Right atrium auricular region (tissue), 2 donors: ENCODE measurements around the gene SPATA31D1. TPM values are rescaled to one million over a fixed set of nuclear protein-coding genes. Genes with fewer than 3 reads are reported as not detected.

Source experiments
- DNase-seq: peaks from one replicate; pipeline ENCODE4 v3.0.0-alpha.2; 2019; ENCODE audit warnings: low spot score
- H3K27ac ChIP-seq, 2 donors: fragments of 200-600 bp; sonication (generic); 1 replicate in 1 of 2; 2 replicates in 1 of 2; pipeline ENCODE4 v1.5.1; 2016 to 2019
- H3K27me3 ChIP-seq, 2 donors: fragments of 200-600 bp; sonication (generic); one replicate each; pipeline versions ENCODE4 v1.5.1 to v1.6.0; 2017 to 2019
- H3K36me3 ChIP-seq: fragments of 200-600 bp; sonication (generic); one replicate; pipeline ENCODE4 v1.5.1; 2016
- H3K4me1 ChIP-seq, 2 donors: fragments of 200-600 bp; sonication (generic); one replicate each; pipeline versions ENCODE4 v1.5.1 to v1.6.0; 2017 to 2019
- H3K4me3 ChIP-seq, 2 donors: fragments of 200-600 bp; sonication (generic); 1 replicate in 1 of 2; 2 replicates in 1 of 2; pipeline ENCODE4 v1.5.1; 2017 to 2019; ENCODE audit warnings: mild to moderate bottlenecking in 1 of 2, moderate library complexity in 1 of 2
- H3K9me3 ChIP-seq, 2 donors: fragments of 200-600 bp; sonication (generic); one replicate each; pipeline ENCODE4 v1.5.1; 2019
- CTCF ChIP-seq, 2 donors: fragments of 200-600 bp; sonication (generic); IDR thresholded peaks; one replicate each; pipeline ENCODE4 v1.5.1; 2019; ENCODE audit warnings: antibody characterized with exemption in 2 of 2
- total RNA-seq, 2 donors: library from RNA; depleted of rRNA; stranded (reverse); fragments of >200 nt; gene quantifications; one replicate each; pipeline ENCODE4 v1.1.0, GENCODE V29; 2016

Gene SPATA31D1
- total RNA-seq, 2 donors from 2014 or later = not detected

- no peaks in the 10 kb centered on the region for H3K36me3 ChIP-seq
- peaks cover 0 to 9% of the 10 kb centered on the region in 2 donors for H3K9me3 ChIP-seq
- TF ChIP-seq CTCF (IDR thresholded peaks at IDR 0.05) = no peak
- H3K4me1 ChIP-seq = no peaks in the 10 kb centered on the region
- H3K27me3 ChIP-seq = no peaks in the 10 kb centered on the region
- no peak overlapping the region for H3K4me3 ChIP-seq
- H3K27ac ChIP-seq = no peak overlapping the region
- DNase-seq = no peak
These were observed 18.6 kb upstream of the SPATA31D1 start for GRCh38 chr9:81969971-81970370.

GRCh38 chr9:81971727-81972126 lies 16.8 kb upstream of the SPATA31D1 start:
- H3K4me1 ChIP-seq = no peaks in the 10 kb centered on the region
- no peak overlapping the region for H3K27ac ChIP-seq
- no peak for TF ChIP-seq CTCF (IDR thresholded peaks at IDR 0.05)
- H3K27me3 ChIP-seq = no peaks in the 10 kb centered on the region
- DNase-seq = no peak
- no peaks in the 10 kb centered on the region for H3K36me3 ChIP-seq
- H3K9me3 ChIP-seq = peaks cover 0 to 9% of the 10 kb centered on the region in 2 donors
- no peak overlapping the region for H3K4me3 ChIP-seq

GRCh38 chr9:81974764-81975163 lies 13.8 kb upstream of the SPATA31D1 start:
- H3K4me1 ChIP-seq = no peaks in the 10 kb centered on the region
- H3K27me3 ChIP-seq = no peaks in the 10 kb centered on the region
- no peak overlapping the region for H3K4me3 ChIP-seq
- no peaks in the 10 kb centered on the region for H3K36me3 ChIP-seq
- TF ChIP-seq CTCF (IDR thresholded peaks at IDR 0.05) = no peak
- no peak overlapping the region for H3K27ac ChIP-seq
- DNase-seq = no peak
- peaks cover 0 to 9% of the 10 kb centered on the region in 2 donors for H3K9me3 ChIP-seq

- Histone ChIP-seq H3K27me3 (no peaks in the 10 kb centered on the region), H3K4me1 (no peaks in the 10 kb centered on the region), H3K36me3 (no peaks in the 10 kb centered on the region), H3K9me3 (peaks cover 0 to 9% of the 10 kb centered on the region in 2 donors), H3K4me3 (no peak overlapping the region), H3K27ac (no peak overlapping the region)
- TF ChIP-seq CTCF (IDR thresholded peaks at IDR 0.05) = no peak
- no peak for DNase-seq
These were observed 12.2 kb upstream of the SPATA31D1 start for GRCh38 chr9:81976351-81976750.

- no peak overlapping the region for H3K4me3 ChIP-seq
- no peaks in the 10 kb centered on the region for H3K36me3 ChIP-seq
- no peak overlapping the region for H3K27ac ChIP-seq
- no peak for TF ChIP-seq CTCF (IDR thresholded peaks at IDR 0.05)
- peaks cover 0 to 4% of the 10 kb centered on the region in 2 donors for H3K9me3 ChIP-seq
- no peaks in the 10 kb centered on the region for H3K4me1 ChIP-seq
- H3K27me3 ChIP-seq = no peaks in the 10 kb centered on the region
- no peak for DNase-seq
These were observed 9.4 kb upstream of the SPATA31D1 start for GRCh38 chr9:81979196-81979595.

- Histone ChIP-seq H3K36me3 (no peaks in the 10 kb centered on the region), H3K4me1 (no peaks in the 10 kb centered on the region), H3K4me3 (no peak overlapping the region), H3K27me3 (no peaks in the 10 kb centered on the region), H3K9me3 (no peaks in the 10 kb centered on the region), H3K27ac (no peak overlapping the region)
- TF ChIP-seq CTCF (IDR thresholded peaks at IDR 0.05) = no peak
- DNase-seq = no peak
These were observed 8.0 kb upstream of the SPATA31D1 start for GRCh38 chr9:81980568-81980967.
